Inferior parietal cortex (tissue), 1 donor: ENCODE results near the gene NEDD8.

Experiments
- DNase-seq: peaks from one replicate; pipeline ENCODE4 v3.0.0-alpha.2; 2016; ENCODE audit errors: extremely low spot score

Gene NEDD8

GRCh38 chr14:24179961-24180796 lies 52.0 kb downstream of the NEDD8 start:
- DNase-seq: peak; percentile 63

- no peak for DNase-seq
Observed at GRCh38 chr14:24179294-24179960, 52.7 kb downstream of the NEDD8 start.

GRCh38 chr14:24178399-24179178 lies 53.6 kb downstream of the NEDD8 start:
- no peak for DNase-seq

- no peak for DNase-seq
Observed at GRCh38 chr14:24177891-24178290, 54.3 kb downstream of the NEDD8 start.

GRCh38 chr14:24177041-24177825 lies 54.9 kb downstream of the NEDD8 start:
- DNase-seq: no peak

GRCh38 chr14:24176599-24176998 lies 55.6 kb downstream of the NEDD8 start:
- DNase-seq: no peak

GRCh38 chr14:24172871-24173281 lies 59.3 kb downstream of the NEDD8 start:
- no peak for DNase-seq

- DNase-seq: no peak
Observed at GRCh38 chr14:24172261-24172860, 59.8 kb downstream of the NEDD8 start.

GRCh38 chr14:24171422-24172260 lies 60.5 kb downstream of the NEDD8 start, which contains the start of gene REC8:
Gene REC8, plus strand, starts transcription at chr14:24172080. Its CDS starts 473 bp downstream, at chr14:24172553.
- peak; percentile 88 for DNase-seq

- DNase-seq: no peak
Observed at GRCh38 chr14:24167469-24168114, 64.6 kb downstream of the NEDD8 start.
